Spleen (tissue), 11 donors: ENCODE results near the gene AP1G1. TPM values are rescaled to one million over a fixed set of nuclear protein-coding genes. Genes with fewer than 3 reads are reported as not detected.

Experiments
- DNase-seq: peaks from one replicate; pipeline ENCODE4 v3.0.0-alpha.2; 2020
- H3K27ac ChIP-seq, 8 donors: fragments of 200-600 bp; sonication (generic) in 7 of 8; 1 replicate in 4 of 8; 2 replicates in 4 of 8; pipeline versions ENCODE4 v1.5.0 to v1.8.0; 2016 to 2021; ENCODE audit warnings: inconsistent platforms in 4 of 8, mild to moderate bottlenecking in 4 of 8, moderate library complexity in 1 of 8
- H3K27me3 ChIP-seq, 7 donors: fragments of 200-600 bp; sonication (generic) in 6 of 7; replicated peaks in 1 of 7; 1 replicate in 4 of 7; 2 replicates in 3 of 7; pipeline versions ENCODE4 v1.5.0 to v1.8.0; 2016 to 2021; ENCODE audit warnings: inconsistent platforms in 3 of 7, mild to moderate bottlenecking in 1 of 7
- H3K36me3 ChIP-seq, 6 donors: fragments of 200-600 bp; sonication (generic) in 5 of 6; 1 replicate in 4 of 6; 2 replicates in 2 of 6; pipeline versions ENCODE4 v1.5.0 to v1.8.0; 2016 to 2021; ENCODE audit warnings: inconsistent platforms in 2 of 6
- H3K4me1 ChIP-seq, 6 donors: fragments of 200-600 bp; sonication (generic) in 5 of 6; 1 replicate in 3 of 6; 2 replicates in 3 of 6; pipeline versions ENCODE4 v1.5.0 to v1.8.0; 2016 to 2021; ENCODE audit warnings: inconsistent platforms in 3 of 6
- H3K4me3 ChIP-seq, 8 donors: fragments of 200-600 bp; sonication (generic) in 7 of 8; 1 replicate in 4 of 8; 2 replicates in 4 of 8; pipeline versions ENCODE4 v1.5.0 to v1.8.0; 2016 to 2021; ENCODE audit warnings: inconsistent platforms in 4 of 8, mild to moderate bottlenecking in 4 of 8, moderate library complexity in 2 of 8
- H3K9me3 ChIP-seq, 8 donors: fragments of 200-600 bp; sonication (generic) in 7 of 8; 1 replicate in 4 of 8; 2 replicates in 4 of 8; pipeline versions ENCODE4 v1.5.0 to v1.8.0; 2016 to 2021; ENCODE audit warnings: inconsistent platforms in 4 of 8
- CTCF ChIP-seq, 11 experiments: fragments of 200-600 bp in 7 of 11; fragments of 450-650 bp in 4 of 11; sonication (generic) in 4 of 11; IDR thresholded peaks in 8 of 11; conservative IDR thresholded peaks in 3 of 11; 1 replicate in 7 of 11; 2 replicates in 4 of 11; pipeline versions ENCODE4 v1.4.0 to v1.8.0; 2016 to 2021; ENCODE audit warnings: antibody characterized with exemption in 11 of 11, inconsistent platforms in 4 of 11, mild to moderate bottlenecking in 1 of 11
- POLR2A ChIP-seq, 3 donors: fragments of 450-650 bp; IDR thresholded peaks; one replicate each; pipeline ENCODE4 v1.5.1; 2017; ENCODE audit warnings: antibody characterized with exemption in 3 of 3, mild to moderate bottlenecking in 1 of 3
- POLR2AphosphoS5 ChIP-seq, 3 donors: sonication (generic); formaldehyde crosslinking; IDR thresholded peaks; one replicate each; pipeline ENCODE4 v1.5.1; 2017; ENCODE audit warnings: antibody characterized with exemption in 3 of 3
- WGBS, 5 donors: extraction: QIAGEN DNeasy Blood & Tissue Kit in 3 of 5; methylation state at CpG; one replicate each; pipeline versions ENCODE4 v1.1.5 to v1.1.7; 2013 to 2018; 5-methylcytosine and 5-hydroxymethylcytosine counted together
- intact Hi-C: fragments of 100-400 bp; cut with DNase I; formaldehyde crosslinking; loops from one replicate; pipeline ENCODE4 v1.15.0; 2023; ENCODE audit warnings: low total_unique reads
- polyA plus RNA-seq, 3 donors: library from polyadenylated mRNA; stranded (reverse); fragments of 200-250 nt; gene quantifications; one replicate each; pipeline ENCODE4 v1.2.1, GENCODE V29; 2013
- total RNA-seq, 7 donors: library from RNA; depleted of rRNA in 3 of 7; stranded (reverse); fragments of >200 nt in 3 of 7; fragmentation: NEBNext Ultra II Directional in 4 of 7; extraction: Animal tissue kit (Norgen Biotek cat#: 25700) in 4 of 7; gene quantifications; one replicate each; pipeline versions ENCODE4 v1.1.0 to v1.2.1, GENCODE V29; 2016 to 2021
- donor health status: healthy with polysubstance abuse.
- donor health status: DM: no; HTN: no; CAD: no; lungs with moderate emphysema.
- donor health status: DM: no; HTN: no; CAD: no.
- donor health status: Bipolar disorder and iron deficiency.
- donor health status: healthy.
- donor health status: DM: no; HTN: no; CAD: no.
- donor health status: DM: yes; HTN: yes; CAD: no.

The AP1G1 gene
- total and polyA plus RNA-seq, 10 donors: 11.2 to 125 (median 94.1) TPM

GRCh38 chr16:71847096-71847495, 38.5 kb upstream of the AP1G1 start:
- WGBS, 5 donors: 58 to 80% (median 73%) methylated on average over 3 of the region's 3 CpGs
- no peak for DNase-seq
- H3K36me3 ChIP-seq: peaks cover 0 to 45% (median 40%) of the 10 kb centered on the region in 6 donors
- H3K4me1 ChIP-seq: peaks cover 13 to 64% (median 29%) of the 10 kb centered on the region in 6 donors
- intact Hi-C loops: no loop called here
- H3K9me3 ChIP-seq: no peaks in the 10 kb centered on the region
- peak overlapping the region in 7 of 8 donors; percentile 82 to 100 (median 99) for H3K4me3 ChIP-seq
- TF ChIP-seq CTCF (IDR thresholded peaks at IDR 0.05 in 8 of 11, conservative IDR thresholded peaks at IDR 0.05 in 3 of 11): no peak
- no peak for TF ChIP-seq POLR2AphosphoS5 (IDR thresholded peaks at IDR 0.05)
- no peak for TF ChIP-seq POLR2A (IDR thresholded peaks at IDR 0.05)
- H3K27ac ChIP-seq: peak overlapping the region in 1 of 8 donors; percentile 89
- H3K27me3 ChIP-seq: no peaks in the 10 kb centered on the region

GRCh38 chr16:71846431-71846830, 37.8 kb upstream of the AP1G1 start:
- TF ChIP-seq POLR2A (IDR thresholded peaks at IDR 0.05) (no peak), POLR2AphosphoS5 (IDR thresholded peaks at IDR 0.05) (no peak), CTCF (IDR thresholded peaks at IDR 0.05 in 8 of 11, conservative IDR thresholded peaks at IDR 0.05 in 3 of 11) (no peak)
- no peaks in the 10 kb centered on the region for H3K9me3 ChIP-seq
- peaks cover 0 to 39% (median 34%) of the 10 kb centered on the region in 6 donors for H3K36me3 ChIP-seq
- 0 to 2% (median 1%) methylated on average over 16 to 20 of the region's 20 CpGs for whole genome bisulfite sequencing, 5 donors
- intact Hi-C loops: no loop called here
- peaks cover 13 to 63% (median 28%) of the 10 kb centered on the region in 6 donors for H3K4me1 ChIP-seq
- DNase-seq: no peak
- no peaks in the 10 kb centered on the region for H3K27me3 ChIP-seq
- peak overlapping the region; percentile 77 to 94 (median 91) for H3K27ac ChIP-seq
- H3K4me3 ChIP-seq: peak overlapping the region; percentile 82 to 100 (median 99)

GRCh38 chr16:71845639-71846430, 37.2 kb upstream of the AP1G1 start, which contains the start of gene ATXN1L:
TSS of gene ATXN1L (plus strand) at chr16:71845976. CDS start at chr16:71849741, 3,765 bp downstream.
- peak within 1 kb of the TSS; percentile 82 to 100 (median 99) for H3K4me3 ChIP-seq
- intact Hi-C loops: no loop called here
- no peaks in the 10 kb centered on the region for H3K27me3 ChIP-seq
- no peaks in the 10 kb centered on the region for H3K9me3 ChIP-seq
- DNase-seq: peak; percentile 97
- WGBS, 5 donors: 0 to 1% (median 0%) methylated on average over 9 to 62 of the region's 62 CpGs
- peaks cover 0 to 33% (median 28%) of the 10 kb centered on the region in 6 donors for H3K36me3 ChIP-seq
- peak in 4 of 11 experiments; percentile 11 to 32 (median 26) for TF ChIP-seq CTCF (IDR thresholded peaks at IDR 0.05 in 8 of 11, conservative IDR thresholded peaks at IDR 0.05 in 3 of 11)
- TF ChIP-seq POLR2AphosphoS5 (IDR thresholded peaks at IDR 0.05): peak; percentile 98 to 99 (median 99)
- peak; percentile 74 to 92 (median 82) for TF ChIP-seq POLR2A (IDR thresholded peaks at IDR 0.05)
- H3K27ac ChIP-seq: peak within 1 kb of the TSS; percentile 77 to 94 (median 91)
- H3K4me1 ChIP-seq: peaks cover 13 to 61% (median 28%) of the 10 kb centered on the region in 6 donors

GRCh38 chr16:71843572-71843971, 34.9 kb upstream of the AP1G1 start:
- intact Hi-C loops: no loop called here
- H3K27me3 ChIP-seq: no peaks in the 10 kb centered on the region
- H3K4me1 ChIP-seq: peaks cover 13 to 58% (median 28%) of the 10 kb centered on the region in 6 donors
- no peaks in the 10 kb centered on the region for H3K9me3 ChIP-seq
- H3K27ac ChIP-seq: peak overlapping the region in 1 of 8 donors; percentile 35
- no peak overlapping the region for H3K4me3 ChIP-seq
- no peak for DNase-seq
- WGBS, 5 donors: 53 to 63% (median 60%) methylated on average over 2 of the region's 2 CpGs
- H3K36me3 ChIP-seq: peaks cover 0 to 10% (median 5%) of the 10 kb centered on the region in 6 donors
- TF ChIP-seq CTCF (IDR thresholded peaks at IDR 0.05 in 8 of 11, conservative IDR thresholded peaks at IDR 0.05 in 3 of 11): no peak
- TF ChIP-seq POLR2AphosphoS5 (IDR thresholded peaks at IDR 0.05): no peak
- TF ChIP-seq POLR2A (IDR thresholded peaks at IDR 0.05): no peak
